Neural progenitor cell (in vitro differentiated cells): ENCODE measurements around the gene MSH3.

Experiments
- EZH2 ChIP-seq: fragments of 200-600 bp; sonication (generic); IDR thresholded peaks from 2 replicates; pipeline ENCODE4 v1.6.1; 2017; ENCODE audit warnings: antibody characterized with exemption, mild to moderate bottlenecking, moderate library complexity
- TF ChIP-seq, protein P1 (sequence below): fragments of 200-600 bp; sonication (generic); IDR thresholded peaks from 2 replicates; pipeline ENCODE4 v1.5.1; 2017; ENCODE audit warnings: antibody characterized with exemption, mild to moderate bottlenecking

DNA sequence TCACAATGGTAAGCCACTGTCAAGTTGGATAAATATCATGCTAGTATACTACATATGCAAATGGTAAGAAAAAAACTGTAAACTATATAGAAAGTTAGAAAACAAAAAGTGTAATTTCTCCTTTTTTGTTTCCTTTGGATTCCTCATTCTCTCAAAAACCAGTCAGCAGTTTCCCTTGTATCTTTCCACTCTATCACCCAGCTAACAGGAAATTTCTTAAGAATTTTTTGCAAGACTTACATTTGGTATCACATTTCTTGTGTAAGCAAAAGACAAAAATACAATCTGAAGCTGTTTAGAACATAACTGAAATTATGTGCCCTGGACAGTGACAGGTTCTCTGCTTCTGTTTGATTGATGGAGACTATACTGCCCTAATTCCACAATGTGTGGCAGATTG is 25.2 kb upstream of the MSH3 start:
- TF ChIP-seq EZH2, result no peak
- TF ChIP-seq, protein P1, sequence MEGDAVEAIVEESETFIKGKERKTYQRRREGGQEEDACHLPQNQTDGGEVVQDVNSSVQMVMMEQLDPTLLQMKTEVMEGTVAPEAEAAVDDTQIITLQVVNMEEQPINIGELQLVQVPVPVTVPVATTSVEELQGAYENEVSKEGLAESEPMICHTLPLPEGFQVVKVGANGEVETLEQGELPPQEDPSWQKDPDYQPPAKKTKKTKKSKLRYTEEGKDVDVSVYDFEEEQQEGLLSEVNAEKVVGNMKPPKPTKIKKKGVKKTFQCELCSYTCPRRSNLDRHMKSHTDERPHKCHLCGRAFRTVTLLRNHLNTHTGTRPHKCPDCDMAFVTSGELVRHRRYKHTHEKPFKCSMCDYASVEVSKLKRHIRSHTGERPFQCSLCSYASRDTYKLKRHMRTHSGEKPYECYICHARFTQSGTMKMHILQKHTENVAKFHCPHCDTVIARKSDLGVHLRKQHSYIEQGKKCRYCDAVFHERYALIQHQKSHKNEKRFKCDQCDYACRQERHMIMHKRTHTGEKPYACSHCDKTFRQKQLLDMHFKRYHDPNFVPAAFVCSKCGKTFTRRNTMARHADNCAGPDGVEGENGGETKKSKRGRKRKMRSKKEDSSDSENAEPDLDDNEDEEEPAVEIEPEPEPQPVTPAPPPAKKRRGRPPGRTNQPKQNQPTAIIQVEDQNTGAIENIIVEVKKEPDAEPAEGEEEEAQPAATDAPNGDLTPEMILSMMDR, result no peak
